HG03442 (cell line): ENCODE measurements around the gene ZNF394.

Experiments used
- ATAC-seq: cut with Tn5 transposase; IDR thresholded peaks from one replicate; pipeline ENCODE4 v1.9.1; 2021; ENCODE audit warnings: mild to moderate bottlenecking, moderate library complexity; ENCODE audit not compliant: unreplicated experiment

ZNF394 gene

GRCh38 chr7:99453105-99453504 lies 47.0 kb downstream of the ZNF394 start:
- no peak for ATAC-seq

DNA sequence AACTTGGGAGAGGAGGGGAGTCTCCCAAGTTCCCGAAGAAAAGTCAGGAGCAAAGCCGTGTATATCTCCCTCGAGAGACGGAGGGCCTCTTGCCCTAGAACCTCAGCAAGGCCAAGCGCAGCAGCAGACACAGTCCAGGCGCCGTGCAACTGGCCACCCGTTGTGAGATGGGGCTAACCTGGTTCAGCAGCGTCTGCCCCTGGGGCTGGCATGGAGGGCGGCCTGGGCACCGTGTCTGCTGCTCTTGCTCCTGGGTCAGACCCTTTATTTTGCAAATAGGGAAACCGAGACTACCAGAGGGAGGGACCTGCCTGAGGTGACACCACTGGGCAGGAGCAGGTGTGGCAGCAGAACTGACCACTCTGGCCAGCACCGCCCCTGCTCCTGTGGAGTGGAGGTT lies 47.5 kb downstream of the ZNF394 start:
- no peak for ATAC-seq

- no peak for ATAC-seq
Observed at GRCh38 chr7:99451936-99452335, 48.1 kb downstream of the ZNF394 start.

DNA sequence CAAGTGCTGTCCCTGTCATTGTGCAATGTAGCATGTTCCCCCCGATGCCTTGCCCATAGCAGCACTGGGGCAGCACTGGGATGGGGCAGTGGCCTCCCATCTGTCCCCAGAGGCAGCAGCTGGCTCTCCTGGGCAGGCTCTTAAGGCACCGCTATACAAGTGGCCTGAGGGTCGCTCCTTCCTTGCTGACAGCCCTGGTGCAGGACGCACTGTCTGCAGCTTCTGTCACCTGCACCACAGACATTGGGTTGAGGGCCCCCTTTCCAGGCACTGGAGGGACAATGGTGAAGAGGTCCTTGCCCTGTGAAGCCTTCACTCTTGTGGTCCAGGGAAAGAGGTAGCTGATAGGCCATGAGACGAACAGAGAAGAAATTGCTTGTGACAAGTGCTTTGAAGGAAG lies 50.8 kb downstream of the ZNF394 start:
- ATAC-seq, result no peak

GRCh38 chr7:99448855-99449254 lies 51.2 kb downstream of the ZNF394 start:
- no peak for ATAC-seq

DNA sequence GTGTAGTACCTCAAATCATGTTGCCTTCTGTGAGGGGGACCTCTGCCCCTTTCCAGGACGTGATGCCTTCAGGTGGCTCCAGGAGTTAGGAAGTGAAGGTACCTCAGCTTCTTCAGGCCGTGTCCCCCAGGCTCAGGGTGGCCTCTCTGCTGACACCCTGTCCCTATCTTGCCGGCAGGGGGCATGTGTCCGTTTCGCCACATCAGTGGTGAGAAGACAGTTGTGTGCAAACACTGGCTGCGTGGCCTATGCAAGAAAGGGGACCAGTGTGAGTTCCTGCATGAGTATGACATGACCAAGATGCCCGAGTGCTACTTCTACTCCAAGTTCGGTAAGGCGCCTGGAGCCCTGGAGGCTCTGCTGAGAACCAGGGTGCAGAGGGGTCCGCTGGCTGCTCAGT lies 52.1 kb downstream of the ZNF394 start:
- ATAC-seq, result no peak

DNA sequence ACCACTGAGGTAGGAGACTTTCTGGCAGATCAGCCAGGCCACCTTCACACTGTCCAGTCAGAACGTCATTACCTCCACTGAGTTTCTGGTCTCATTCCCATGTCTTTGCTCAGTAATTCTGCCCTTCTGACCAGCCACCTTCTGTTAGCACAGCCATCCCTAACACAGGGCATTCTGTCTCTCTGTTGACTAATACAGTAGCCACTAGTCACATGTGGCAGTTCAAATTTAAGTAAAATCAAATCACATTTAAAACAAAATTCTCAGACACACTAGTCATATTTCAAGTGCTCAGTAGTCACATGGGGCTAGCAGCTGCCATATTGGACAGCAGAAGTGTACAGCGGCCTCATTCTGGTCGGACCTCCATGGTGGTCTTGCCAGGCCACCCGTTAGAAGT lies 54.0 kb downstream of the ZNF394 start:
- no peak for ATAC-seq
